HepG2 (cell line): Measurements from ENCODE around the gene LRBA.

Experiments used
- CHCHD3 ChIP-seq: sonication (generic); formaldehyde crosslinking; IDR thresholded peaks from 2 replicates; pipeline ENCODE4 v1.8.0; 2022; ENCODE audit warnings: mild to moderate bottlenecking, missing genetic modification reagents, moderate library complexity
- CTCF ChIP-seq: sonication (generic); formaldehyde crosslinking; IDR thresholded peaks from 2 replicates; pipeline ENCODE4 v1.5.0; 2020; ENCODE audit warnings: mild to moderate bottlenecking, missing genetic modification reagents, moderate library complexity
- EZH2 ChIP-seq: conservative IDR thresholded peaks from 2 replicates; pipeline ENCODE4 v1.6.1; 2012; ENCODE audit warnings: mild to moderate bottlenecking, low read depth, low read length, moderate library complexity
- GMEB2 ChIP-seq: IDR thresholded peaks from 2 replicates; pipeline ENCODE4 v1.6.1; 2016; ENCODE audit warnings: missing biosample characterization, missing genetic modification reagents, low read depth
- HDAC6 ChIP-seq: fragments of 200-600 bp; sonication (generic); IDR thresholded peaks from 2 replicates; pipeline ENCODE4 v1.7.0; 2017; ENCODE audit warnings: mild to moderate bottlenecking, antibody characterized with exemption, low read length, low read depth
- NFYC ChIP-seq: IDR thresholded peaks from 2 replicates; pipeline ENCODE4 v1.6.1; 2016; ENCODE audit warnings: missing genetic modification reagents, missing compliant biosample characterization
- RAD21 ChIP-seq: fragments of 450-650 bp; formaldehyde crosslinking; IDR thresholded peaks from 2 replicates; pipeline ENCODE4 v1.5.0; 2020; ENCODE audit warnings: mild to moderate bottlenecking
- TCF7 ChIP-seq: sonication (generic); IDR thresholded peaks from 2 replicates; pipeline ENCODE4 v1.6.1; 2016; ENCODE audit warnings: antibody characterized with exemption, low read depth
- UBTF ChIP-seq: sonication (generic); formaldehyde crosslinking; IDR thresholded peaks from 2 replicates; pipeline ENCODE4 v1.4.0; 2020; ENCODE audit warnings: mild to moderate bottlenecking, missing genetic modification reagents
- ZBTB34 ChIP-seq: sonication (generic); formaldehyde crosslinking; IDR thresholded peaks from 2 replicates; pipeline ENCODE4 v1.8.0; 2022; ENCODE audit warnings: mild to moderate bottlenecking, missing genetic modification reagents
- ZNF501 ChIP-seq: sonication (generic); formaldehyde crosslinking; IDR thresholded peaks from 2 replicates; pipeline ENCODE4 v1.5.1; 2020; ENCODE audit warnings: mild to moderate bottlenecking, moderate library complexity, missing genetic modification reagents
- ZNF589 ChIP-seq: sonication (generic); formaldehyde crosslinking; conservative IDR thresholded peaks from 2 replicates; pipeline ENCODE4 v1.8.0; 2022; ENCODE audit warnings: mild to moderate bottlenecking, moderate library complexity, missing genetic modification reagents
- ZNF780A ChIP-seq: sonication (generic); formaldehyde crosslinking; IDR thresholded peaks from 2 replicates; pipeline ENCODE4 v1.8.0; 2022; ENCODE audit warnings: mild to moderate bottlenecking, missing genetic modification reagents, moderate library complexity

GRCh38 chr4:150874338-150875226 lies 140.5 kb downstream of the LRBA start:
- no peak for TF ChIP-seq CTCF (CRISPR knock-in tag)
- TF ChIP-seq RAD21 (CRISPR knock-in tag): no peak
- no peak for TF ChIP-seq ZNF501
- no peak for TF ChIP-seq ZBTB34 (CRISPR knock-in tag)
- no peak for TF ChIP-seq UBTF (CRISPR knock-in tag)
- no peak for TF ChIP-seq HDAC6
- no peak for TF ChIP-seq CHCHD3
- no peak for TF ChIP-seq ZNF780A (CRISPR knock-in tag)
- no peak for TF ChIP-seq GMEB2 (CRISPR knock-in tag)
- TF ChIP-seq EZH2: no peak
- no peak for TF ChIP-seq ZNF589 (CRISPR knock-in tag)
- no peak for TF ChIP-seq NFYC (CRISPR knock-in tag)
- TF ChIP-seq TCF7: no peak
